SH-SY5Y (cell line): ENCODE results near the gene C12orf56.

Source experiments
- GATA2 ChIP-seq: IDR thresholded peaks from 2 replicates; pipeline ENCODE4 v1.6.1; 2011; ENCODE audit warnings: mild to moderate bottlenecking, low read depth, low read length
- GATA3 ChIP-seq: IDR thresholded peaks from 2 replicates; pipeline ENCODE4 v1.6.1; 2011; ENCODE audit warnings: low read depth, mild to moderate bottlenecking, low read length, moderate library complexity

- TF ChIP-seq GATA2 (no peak), GATA3 (no peak)
Observed at GRCh38 chr12:64304571-64304970, 86.0 kb downstream of the C12orf56 start.
